Measurements from ENCODE around the gene ARFIP1.

GRCh38 chr4:152954741-152955140 lies 175.0 kb downstream of the ARFIP1 start:
- TF ChIP-seq POLR2AphosphoS5 (IDR thresholded peaks at IDR 0.05) (no peak), SMC3 (conservative IDR thresholded peaks at IDR 0.05; ENCODE audit: poor library complexity) (no peak), CTCF (IDR thresholded peaks at IDR 0.05; ENCODE audit: poor library complexity, severe bottlenecking) (no peak), EZH2 (IDR thresholded peaks at IDR 0.05; ENCODE audit: borderline replicate concordance, insufficient read depth, low read length, poor library complexity, severe bottlenecking) (no peak), TAF1 (IDR thresholded peaks at IDR 0.05; ENCODE audit: low read depth) (no peak), EP300 (conservative IDR thresholded peaks at IDR 0.05; ENCODE audit: poor library complexity, severe bottlenecking) (no peak), RAD21 (conservative IDR thresholded peaks at IDR 0.05) (no peak), MXI1 (conservative IDR thresholded peaks at IDR 0.05; ENCODE audit: poor library complexity, severe bottlenecking) (no peak), REST (IDR thresholded peaks at IDR 0.05; ENCODE audit: borderline replicate concordance) (no peak)
